Esophagus muscularis mucosa (tissue), 4 donors: ENCODE data around the gene ACADSB. TPM values are rescaled to one million over a fixed set of nuclear protein-coding genes. Genes with fewer than 3 reads are reported as not detected.

Source experiments
- DNase-seq: peaks from one replicate; pipeline ENCODE4 v3.0.0-alpha.2; 2017; ENCODE audit errors: extremely low spot score
- H3K27ac ChIP-seq, 4 donors: fragments of 200-600 bp; sonication (generic); replicated peaks in 1 of 4; 1 replicate in 3 of 4; 2 replicates in 1 of 4; pipeline ENCODE4 v1.5.1; 2016 to 2019; ENCODE audit warnings: mild to moderate bottlenecking in 1 of 4
- H3K27me3 ChIP-seq, 4 donors: fragments of 200-600 bp; sonication (generic); one replicate each; pipeline versions ENCODE4 v1.5.1 to v1.6.0; 2016 to 2019
- H3K36me3 ChIP-seq, 4 donors: fragments of 200-600 bp; sonication (generic); one replicate each; pipeline ENCODE4 v1.5.1; 2016 to 2019
- H3K4me1 ChIP-seq, 4 donors: fragments of 200-600 bp; sonication (generic); one replicate each; pipeline ENCODE4 v1.5.1; 2016 to 2019
- H3K4me3 ChIP-seq, 4 donors: fragments of 200-600 bp; sonication (generic); 1 replicate in 2 of 4; 2 replicates in 2 of 4; pipeline ENCODE4 v1.5.1; 2016 to 2019; ENCODE audit warnings: mild to moderate bottlenecking in 4 of 4, moderate library complexity in 1 of 4
- H3K9me3 ChIP-seq, 4 donors: fragments of 200-600 bp; sonication (generic); 1 replicate in 3 of 4; 2 replicates in 1 of 4; pipeline ENCODE4 v1.5.1; 2016 to 2019
- EP300 ChIP-seq: sonication (generic); formaldehyde crosslinking; IDR thresholded peaks from one replicate; pipeline ENCODE4 v1.6.1; 2017; ENCODE audit warnings: antibody characterized with exemption
- POLR2A ChIP-seq: fragments of 450-650 bp; IDR thresholded peaks from one replicate; pipeline ENCODE4 v1.6.1; 2017; ENCODE audit warnings: antibody characterized with exemption, moderate library complexity, mild to moderate bottlenecking, low read depth
- POLR2AphosphoS5 ChIP-seq, 2 donors: sonication (generic); formaldehyde crosslinking; IDR thresholded peaks; one replicate each; pipeline ENCODE4 v1.6.1; 2017; ENCODE audit warnings: antibody characterized with exemption in 2 of 2
- WGBS: methylation state at CpG from one replicate; pipeline ENCODE4 v1.1.5; 2018; 5-methylcytosine and 5-hydroxymethylcytosine counted together
- intact Hi-C: fragments of 100-400 bp; cut with DNase I; formaldehyde crosslinking; loops from one replicate; pipeline ENCODE4 v1.15.1; 2023
- total RNA-seq, 4 donors: library from RNA; depleted of rRNA; stranded (reverse); fragments of >200 nt; gene quantifications; one replicate each; pipeline versions ENCODE4 v1.1.0 to v1.2.1, GENCODE V29; 2016
- TF ChIP-seq, protein P1 (sequence below), 3 experiments: fragments of 200-600 bp in 2 of 3; fragments of 450-650 bp in 1 of 3; sonication (generic) in 2 of 3; IDR thresholded peaks; one replicate each; pipeline ENCODE4 v1.5.1; 2017 to 2019; ENCODE audit warnings: antibody characterized with exemption in 3 of 3, mild to moderate bottlenecking in 2 of 3, moderate library complexity in 1 of 3

The ACADSB gene
- total RNA-seq, 4 donors from 2014 or later: 12.9 to 19.1 (median 14.0) TPM

DNA sequence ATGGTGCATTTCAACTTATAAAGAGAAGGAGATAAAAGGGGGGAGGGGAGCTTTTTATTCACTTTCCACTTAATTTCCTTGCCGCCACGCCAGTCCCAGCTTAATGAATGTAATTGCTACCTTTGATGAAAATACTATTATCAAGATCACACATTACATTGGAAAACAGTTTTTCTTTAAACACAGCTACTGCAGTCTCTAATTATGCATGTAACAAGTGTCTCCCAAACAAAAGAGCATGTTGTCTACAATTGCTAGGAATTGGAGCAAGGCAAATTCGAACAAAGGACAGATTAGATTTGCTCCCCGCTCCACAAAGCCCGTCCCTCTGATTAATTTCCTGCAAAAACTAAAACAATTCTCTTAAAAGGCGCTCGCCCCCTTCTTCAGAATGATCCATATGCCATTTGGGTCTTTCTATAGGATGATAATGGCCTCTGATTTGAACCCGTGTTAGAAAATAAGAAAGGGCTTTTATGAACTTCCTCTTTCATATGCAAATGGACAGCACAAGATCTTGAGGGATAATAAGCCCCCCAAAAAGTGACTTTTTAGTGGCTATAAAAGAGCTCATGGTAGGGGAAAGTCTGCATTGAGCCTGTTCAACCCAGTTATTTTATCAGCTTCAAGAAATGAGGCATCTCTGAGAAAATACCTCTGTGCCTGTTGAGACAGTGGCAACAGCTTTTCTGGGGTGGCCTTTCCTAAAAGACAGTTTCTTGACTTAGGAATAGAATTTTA, 60.6 kb downstream of the ACADSB start:
- Histone ChIP-seq H3K4me1 (no peaks in the 10 kb centered on the region), H3K36me3 (no peaks in the 10 kb centered on the region), H3K9me3 (no peaks in the 10 kb centered on the region), H3K27me3 (peaks cover 0 to 25% (median 0%) of the 10 kb centered on the region in 4 donors), H3K4me3 (no peak overlapping the region), H3K27ac (no peak overlapping the region)
- peak; percentile 24 for DNase-seq
- WGBS: 72% methylated on average over 8 of the region's 8 CpGs
- TF ChIP-seq EP300 (no peak), POLR2AphosphoS5 (IDR thresholded peaks at IDR 0.05) (no peak), POLR2A (no peak)
- TF ChIP-seq, protein P1, sequence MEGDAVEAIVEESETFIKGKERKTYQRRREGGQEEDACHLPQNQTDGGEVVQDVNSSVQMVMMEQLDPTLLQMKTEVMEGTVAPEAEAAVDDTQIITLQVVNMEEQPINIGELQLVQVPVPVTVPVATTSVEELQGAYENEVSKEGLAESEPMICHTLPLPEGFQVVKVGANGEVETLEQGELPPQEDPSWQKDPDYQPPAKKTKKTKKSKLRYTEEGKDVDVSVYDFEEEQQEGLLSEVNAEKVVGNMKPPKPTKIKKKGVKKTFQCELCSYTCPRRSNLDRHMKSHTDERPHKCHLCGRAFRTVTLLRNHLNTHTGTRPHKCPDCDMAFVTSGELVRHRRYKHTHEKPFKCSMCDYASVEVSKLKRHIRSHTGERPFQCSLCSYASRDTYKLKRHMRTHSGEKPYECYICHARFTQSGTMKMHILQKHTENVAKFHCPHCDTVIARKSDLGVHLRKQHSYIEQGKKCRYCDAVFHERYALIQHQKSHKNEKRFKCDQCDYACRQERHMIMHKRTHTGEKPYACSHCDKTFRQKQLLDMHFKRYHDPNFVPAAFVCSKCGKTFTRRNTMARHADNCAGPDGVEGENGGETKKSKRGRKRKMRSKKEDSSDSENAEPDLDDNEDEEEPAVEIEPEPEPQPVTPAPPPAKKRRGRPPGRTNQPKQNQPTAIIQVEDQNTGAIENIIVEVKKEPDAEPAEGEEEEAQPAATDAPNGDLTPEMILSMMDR (IDR thresholded peaks at IDR 0.05): no peak
- intact Hi-C loops: no loop called here

DNA sequence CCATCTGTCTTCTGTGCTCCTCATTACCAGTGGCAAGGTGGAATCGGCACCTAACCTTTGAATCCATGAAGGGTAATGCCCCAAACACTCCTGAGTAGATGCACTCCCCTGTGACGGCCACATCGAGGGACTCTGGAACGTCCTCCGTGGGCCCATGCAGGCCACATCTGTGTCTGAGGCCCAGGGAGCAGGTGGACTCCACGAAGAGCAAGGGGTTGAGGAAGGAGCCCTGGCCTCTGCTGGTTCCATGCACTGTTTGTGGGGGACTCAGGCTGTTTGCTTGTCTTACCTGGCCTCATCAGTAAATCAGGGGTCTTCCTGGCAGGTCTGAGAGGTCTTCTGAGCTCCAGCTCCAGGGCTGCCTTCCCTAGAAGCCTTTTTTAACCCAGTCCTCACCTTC, 64.4 kb downstream of the ACADSB start:
- 91% methylated on average over 5 of the region's 6 CpGs for WGBS
- H3K27me3 ChIP-seq: peaks cover 0 to 16% (median 0%) of the 10 kb centered on the region in 4 donors
- intact Hi-C loops: no loop called here
- H3K36me3 ChIP-seq: no peaks in the 10 kb centered on the region
- no peak overlapping the region for H3K27ac ChIP-seq
- peaks cover 0 to 4% (median 0%) of the 10 kb centered on the region in 4 donors for H3K9me3 ChIP-seq
- TF ChIP-seq POLR2AphosphoS5 (IDR thresholded peaks at IDR 0.05) (no peak), POLR2A (no peak), EP300 (no peak)
- TF ChIP-seq, protein P1 (IDR thresholded peaks at IDR 0.05): no peak
- H3K4me3 ChIP-seq: no peak overlapping the region
- no peaks in the 10 kb centered on the region for H3K4me1 ChIP-seq
- no peak for DNase-seq

DNA sequence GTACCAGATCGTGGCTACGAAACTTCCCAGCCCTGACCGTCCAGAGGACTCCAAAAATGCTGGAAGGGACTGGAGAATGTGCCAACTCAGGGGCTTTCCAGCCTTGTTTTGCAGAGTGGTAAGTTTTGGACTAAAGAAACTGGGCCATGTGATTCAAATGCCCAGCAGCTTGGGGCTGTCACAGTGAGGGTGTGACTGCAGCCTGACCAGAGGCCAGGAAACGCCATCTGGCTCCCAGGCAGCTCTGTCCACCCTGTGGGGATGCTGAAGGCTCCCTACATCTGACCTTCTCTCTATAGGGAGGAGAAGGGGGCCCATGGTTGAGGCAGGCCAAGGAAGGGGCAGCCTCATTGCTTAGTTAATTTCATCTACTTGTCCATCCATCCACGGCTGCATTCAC, 65.4 kb downstream of the ACADSB start:
- H3K9me3 ChIP-seq: peaks cover 0 to 4% (median 0%) of the 10 kb centered on the region in 4 donors
- 82% methylated on average over 5 of the region's 5 CpGs for WGBS

DNA sequence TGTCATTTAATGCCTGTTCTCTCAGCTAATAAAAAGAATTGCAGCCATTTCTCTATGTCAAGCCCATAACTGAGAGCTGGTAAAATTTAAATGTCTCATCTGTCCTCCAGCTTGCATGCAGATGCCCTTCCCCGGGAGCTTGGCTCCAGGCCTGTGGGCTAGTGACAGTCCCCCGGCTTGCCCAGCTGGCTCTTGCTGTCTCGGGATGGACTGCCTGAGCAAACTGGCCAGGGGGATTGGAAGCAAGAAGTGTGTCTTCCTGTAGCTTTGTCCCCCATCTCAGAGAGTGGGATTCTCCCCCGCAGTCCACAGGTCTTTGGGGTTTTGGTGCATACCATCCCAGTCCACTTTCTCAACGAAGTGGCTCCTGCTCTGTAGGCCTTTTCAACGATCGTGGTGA, 73.1 kb downstream of the ACADSB start:
- H3K9me3 ChIP-seq: no peaks in the 10 kb centered on the region
- H3K27me3 ChIP-seq: peaks cover 0 to 26% (median 0%) of the 10 kb centered on the region in 4 donors
- no peak overlapping the region for H3K4me3 ChIP-seq
- no peaks in the 10 kb centered on the region for H3K36me3 ChIP-seq
- 71% methylated on average over 5 of the region's 7 CpGs for WGBS
- DNase-seq: no peak
- H3K27ac ChIP-seq: no peak overlapping the region
- H3K4me1 ChIP-seq: no peaks in the 10 kb centered on the region
- intact Hi-C loops: no loop called here
- TF ChIP-seq EP300 (no peak), POLR2AphosphoS5 (IDR thresholded peaks at IDR 0.05) (no peak), POLR2A (no peak)
- TF ChIP-seq, protein P1 (IDR thresholded peaks at IDR 0.05): no peak

More for the DNA sequence above, 65.4 kb downstream of the ACADSB start:
- H3K4me3 ChIP-seq: no peak overlapping the region
- intact Hi-C loops: no loop called here
- TF ChIP-seq EP300: no peak
- TF ChIP-seq POLR2A: no peak
- TF ChIP-seq POLR2AphosphoS5 (IDR thresholded peaks at IDR 0.05): no peak
- TF ChIP-seq, protein P1 (IDR thresholded peaks at IDR 0.05): no peak
- H3K36me3 ChIP-seq: no peaks in the 10 kb centered on the region
- H3K27ac ChIP-seq: no peak overlapping the region
- no peaks in the 10 kb centered on the region for H3K4me1 ChIP-seq
- peaks cover 0 to 14% (median 0%) of the 10 kb centered on the region in 4 donors for H3K27me3 ChIP-seq
- no peak for DNase-seq
